ENCODE results near the gene ADAM23. TPM values are rescaled to one million over a fixed set of nuclear protein-coding genes. Genes with fewer than 3 reads are reported as not detected.
"Not testable (repeated sequence)": the region's sequence is repeated elsewhere in the genome, so short reads cannot be mapped to it uniquely, and the experiment has no call there.

The ADAM23 gene
- total RNA-seq, result under 0.01 and 0.29 TPM in 2 replicates

GRCh38 chr2:206442833-206443734 is at the start of gene ADAM23:
Gene ADAM23 (plus strand): TSS chr2:206443532. CDS start chr2:206443867, 335 bp downstream.
- Histone ChIP-seq H3K27me3 (ENCODE audit: insufficient read depth, low read length) (peaks cover 41% of the 10 kb centered on the region), H3K9me3 (ENCODE audit: low read depth, low read length) (no peaks in the 10 kb centered on the region), H3K36me3 (ENCODE audit: insufficient read depth, low read length) (no peaks in the 10 kb centered on the region), H2AFZ (ENCODE audit: low read length) (peak within 1 kb of the TSS; percentile 82), H3K4me1 (ENCODE audit: insufficient read depth, low read length) (peaks cover 5% of the 10 kb centered on the region), H3K4me3 (ENCODE audit: insufficient read depth, low read length) (peak within 1 kb of the TSS; percentile 66), H3K27ac (ENCODE audit: low read depth, low read length) (no peak within 1 kb of the TSS), H3K4me2 (ENCODE audit: insufficient read depth, low read length) (peak within 1 kb of the TSS; percentile 79), H3K79me2 (ENCODE audit: insufficient read depth, low read length) (no peaks in the 10 kb centered on the region), H4K20me1 (ENCODE audit: insufficient read depth, low read length) (no peaks in the 10 kb centered on the region)
- no peak for TF ChIP-seq CTCF (IDR thresholded peaks at IDR 0.05; ENCODE audit: extremely low read depth, low read depth, low read length)
- DNase-seq (ENCODE audit: insufficient read length, low spot score, missing footprints), result peak; percentile 97

GRCh38 chr2:206396211-206396610 is 47.1 kb upstream of the ADAM23 start:
- no peak for TF ChIP-seq CTCF (IDR thresholded peaks at IDR 0.05; ENCODE audit: extremely low read depth, low read depth, low read length)
- H3K79me2 ChIP-seq (ENCODE audit: insufficient read depth, low read length), result no peaks in the 10 kb centered on the region
- no peaks in the 10 kb centered on the region for H3K4me1 ChIP-seq (ENCODE audit: insufficient read depth, low read length)
- H2AFZ ChIP-seq (ENCODE audit: low read length), result no peak overlapping the region
- no peaks in the 10 kb centered on the region for H3K9me3 ChIP-seq (ENCODE audit: low read depth, low read length)
- no peak overlapping the region for H3K4me3 ChIP-seq (ENCODE audit: insufficient read depth, low read length)
- H4K20me1 ChIP-seq (ENCODE audit: insufficient read depth, low read length), result no peaks in the 10 kb centered on the region
- no peak for DNase-seq (ENCODE audit: insufficient read length, low spot score, missing footprints)
- no peak overlapping the region for H3K4me2 ChIP-seq (ENCODE audit: insufficient read depth, low read length)
- H3K27me3 ChIP-seq (ENCODE audit: insufficient read depth, low read length), result no peaks in the 10 kb centered on the region
- H3K36me3 ChIP-seq (ENCODE audit: insufficient read depth, low read length), result no peaks in the 10 kb centered on the region
- no peak overlapping the region for H3K27ac ChIP-seq (ENCODE audit: low read depth, low read length)

- not testable (repeated sequence) for H3K4me3 ChIP-seq (ENCODE audit: insufficient read depth, low read length); H4K20me1 ChIP-seq (ENCODE audit: insufficient read depth, low read length); H3K9me3 ChIP-seq (ENCODE audit: low read depth, low read length); H3K79me2 ChIP-seq (ENCODE audit: insufficient read depth, low read length); H3K4me1 ChIP-seq (ENCODE audit: insufficient read depth, low read length); H3K27me3 ChIP-seq (ENCODE audit: insufficient read depth, low read length); H3K36me3 ChIP-seq (ENCODE audit: insufficient read depth, low read length); H2AFZ ChIP-seq (ENCODE audit: low read length); H3K27ac ChIP-seq (ENCODE audit: low read depth, low read length); H3K4me2 ChIP-seq (ENCODE audit: insufficient read depth, low read length)
- peak; percentile 48 for DNase-seq (ENCODE audit: insufficient read length, low spot score, missing footprints)
These were observed 40.3 kb upstream of the ADAM23 start for GRCh38 chr2:206402956-206403569.

- Histone ChIP-seq H3K36me3 (ENCODE audit: insufficient read depth, low read length) (no peaks in the 10 kb centered on the region), H3K4me2 (ENCODE audit: insufficient read depth, low read length) (no peak overlapping the region), H3K79me2 (ENCODE audit: insufficient read depth, low read length) (no peaks in the 10 kb centered on the region), H3K27me3 (ENCODE audit: insufficient read depth, low read length) (no peaks in the 10 kb centered on the region), H4K20me1 (ENCODE audit: insufficient read depth, low read length) (no peaks in the 10 kb centered on the region), H3K9me3 (ENCODE audit: low read depth, low read length) (no peaks in the 10 kb centered on the region), H3K4me1 (ENCODE audit: insufficient read depth, low read length) (no peaks in the 10 kb centered on the region), H2AFZ (ENCODE audit: low read length) (no peak overlapping the region), H3K4me3 (ENCODE audit: insufficient read depth, low read length) (no peak overlapping the region), H3K27ac (ENCODE audit: low read depth, low read length) (no peak overlapping the region)
- no peak for TF ChIP-seq CTCF (IDR thresholded peaks at IDR 0.05; ENCODE audit: extremely low read depth, low read depth, low read length)
- no peak for DNase-seq (ENCODE audit: insufficient read length, low spot score, missing footprints)
These were observed 34.7 kb upstream of the ADAM23 start for GRCh38 chr2:206408323-206409320.
